Activated CD8-positive, alpha-beta memory T cell treated with anti-CD3 and anti-CD28 coated beads, Interleukin-2, amount 50 U/mL, for 48 hours (primary cell): ENCODE measurements around the gene GULP1.

Experiments
- DNase-seq: peaks from one replicate; pipeline ENCODE4 v3.0.0-alpha.2; 2020

The GULP1 gene

GRCh38 chr2:188610050-188610444 is 318.4 kb downstream of the GULP1 start:
- DNase-seq, result no peak

- no peak for DNase-seq
Measured at GRCh38 chr2:188610827-188611226, 319.2 kb downstream of the GULP1 start.

- no peak for DNase-seq
Measured at GRCh38 chr2:188619146-188619545, 327.5 kb downstream of the GULP1 start.

GRCh38 chr2:188620916-188621315 is 329.2 kb downstream of the GULP1 start:
- no peak for DNase-seq

- no peak for DNase-seq
Measured at GRCh38 chr2:188622601-188623260, 331.1 kb downstream of the GULP1 start.

- DNase-seq, result no peak
Measured at GRCh38 chr2:188623995-188624643, 332.4 kb downstream of the GULP1 start.

GRCh38 chr2:188627471-188627870 is 335.8 kb downstream of the GULP1 start:
- no peak for DNase-seq

- no peak for DNase-seq
Measured at GRCh38 chr2:188628989-188629752, 337.5 kb downstream of the GULP1 start.

GRCh38 chr2:188629753-188630527 is 338.3 kb downstream of the GULP1 start:
- DNase-seq, result no peak

- no peak for DNase-seq
Measured at GRCh38 chr2:188631037-188631809, 339.5 kb downstream of the GULP1 start.

- no peak for DNase-seq
Measured at GRCh38 chr2:188634656-188635055, 343.0 kb downstream of the GULP1 start.
